HepG2 (cell line): ENCODE results near the gene COL26A1.

Experiments used
- JUN ChIP-seq: sonication (generic); formaldehyde crosslinking; IDR thresholded peaks from 2 replicates; pipeline ENCODE4 v1.4.0; 2020; ENCODE audit warnings: mild to moderate bottlenecking, missing genetic modification reagents
- MXI1 ChIP-seq: IDR thresholded peaks from 3 replicates; pipeline ENCODE4 v1.6.1; 2012; ENCODE audit warnings: low read depth, low read length, inconsistent platforms, borderline replicate concordance
- ZBTB1 ChIP-seq: sonication (generic); formaldehyde crosslinking; IDR thresholded peaks from 2 replicates; pipeline ENCODE4 v1.4.0; 2020; ENCODE audit warnings: missing genetic modification reagents, borderline replicate concordance
- ZNF281 ChIP-seq: sonication (generic); formaldehyde crosslinking; IDR thresholded peaks from 2 replicates; pipeline ENCODE4 v1.4.0; 2020; ENCODE audit warnings: missing genetic modification reagents, borderline replicate concordance
- TF ChIP-seq, protein P1 (sequence below): sonication (generic); formaldehyde crosslinking; IDR thresholded peaks from 2 replicates; pipeline ENCODE4 v1.5.0; 2020; ENCODE audit warnings: missing genetic modification reagents
- TF ChIP-seq, protein P2 (sequence below): sonication (generic); formaldehyde crosslinking; IDR thresholded peaks from 2 replicates; pipeline ENCODE4 v1.5.0; 2020; ENCODE audit warnings: mild to moderate bottlenecking, missing genetic modification reagents, moderate library complexity

- no peak for TF ChIP-seq JUN (CRISPR knock-in tag)
- TF ChIP-seq ZBTB1: no peak
- TF ChIP-seq ZNF281 (CRISPR knock-in tag): no peak
- TF ChIP-seq, protein P1, sequence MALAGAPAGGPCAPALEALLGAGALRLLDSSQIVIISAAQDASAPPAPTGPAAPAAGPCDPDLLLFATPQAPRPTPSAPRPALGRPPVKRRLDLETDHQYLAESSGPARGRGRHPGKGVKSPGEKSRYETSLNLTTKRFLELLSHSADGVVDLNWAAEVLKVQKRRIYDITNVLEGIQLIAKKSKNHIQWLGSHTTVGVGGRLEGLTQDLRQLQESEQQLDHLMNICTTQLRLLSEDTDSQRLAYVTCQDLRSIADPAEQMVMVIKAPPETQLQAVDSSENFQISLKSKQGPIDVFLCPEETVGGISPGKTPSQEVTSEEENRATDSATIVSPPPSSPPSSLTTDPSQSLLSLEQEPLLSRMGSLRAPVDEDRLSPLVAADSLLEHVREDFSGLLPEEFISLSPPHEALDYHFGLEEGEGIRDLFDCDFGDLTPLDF (CRISPR knock-in tag): no peak
- TF ChIP-seq, protein P2, sequence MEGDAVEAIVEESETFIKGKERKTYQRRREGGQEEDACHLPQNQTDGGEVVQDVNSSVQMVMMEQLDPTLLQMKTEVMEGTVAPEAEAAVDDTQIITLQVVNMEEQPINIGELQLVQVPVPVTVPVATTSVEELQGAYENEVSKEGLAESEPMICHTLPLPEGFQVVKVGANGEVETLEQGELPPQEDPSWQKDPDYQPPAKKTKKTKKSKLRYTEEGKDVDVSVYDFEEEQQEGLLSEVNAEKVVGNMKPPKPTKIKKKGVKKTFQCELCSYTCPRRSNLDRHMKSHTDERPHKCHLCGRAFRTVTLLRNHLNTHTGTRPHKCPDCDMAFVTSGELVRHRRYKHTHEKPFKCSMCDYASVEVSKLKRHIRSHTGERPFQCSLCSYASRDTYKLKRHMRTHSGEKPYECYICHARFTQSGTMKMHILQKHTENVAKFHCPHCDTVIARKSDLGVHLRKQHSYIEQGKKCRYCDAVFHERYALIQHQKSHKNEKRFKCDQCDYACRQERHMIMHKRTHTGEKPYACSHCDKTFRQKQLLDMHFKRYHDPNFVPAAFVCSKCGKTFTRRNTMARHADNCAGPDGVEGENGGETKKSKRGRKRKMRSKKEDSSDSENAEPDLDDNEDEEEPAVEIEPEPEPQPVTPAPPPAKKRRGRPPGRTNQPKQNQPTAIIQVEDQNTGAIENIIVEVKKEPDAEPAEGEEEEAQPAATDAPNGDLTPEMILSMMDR (CRISPR knock-in tag): no peak
- TF ChIP-seq MXI1: no peak
These were observed 42.9 kb downstream of the COL26A1 start for GRCh38 chr7:101405474-101406067.
